Cerebellar nuclear complex (tissue), 1 donor: Measurements from ENCODE around the gene PRR5L.
"Not testable (repeated sequence)": the region's sequence is repeated elsewhere in the genome, so short reads cannot be mapped to it uniquely, and the experiment has no call there.

ENCODE experiments used
- DNase-seq, 2 experiments: peaks; one replicate each; lab custom pipeline; 2025; lab: John Stamatoyannopoulos, UW

PRR5L gene

DNA sequence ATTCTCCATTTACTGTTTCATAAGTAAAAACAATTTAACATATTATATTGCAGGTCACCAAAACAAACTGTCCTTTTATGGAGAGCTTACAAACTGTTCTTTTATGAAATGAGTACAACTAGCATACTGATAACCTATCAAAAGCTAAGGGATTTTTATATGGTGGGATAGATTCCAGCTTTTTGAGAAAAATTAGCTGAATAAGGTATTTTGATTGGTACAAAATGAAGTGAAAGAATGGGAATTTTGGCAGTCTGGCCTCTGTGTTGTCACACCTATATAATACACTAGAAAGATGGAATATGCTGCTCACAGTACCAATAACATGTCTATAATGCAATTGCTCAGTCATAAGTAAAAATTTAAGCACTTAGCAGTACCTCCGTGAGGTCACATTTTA is 202.6 kb downstream of the PRR5L start:
- no peak for DNase-seq

DNA sequence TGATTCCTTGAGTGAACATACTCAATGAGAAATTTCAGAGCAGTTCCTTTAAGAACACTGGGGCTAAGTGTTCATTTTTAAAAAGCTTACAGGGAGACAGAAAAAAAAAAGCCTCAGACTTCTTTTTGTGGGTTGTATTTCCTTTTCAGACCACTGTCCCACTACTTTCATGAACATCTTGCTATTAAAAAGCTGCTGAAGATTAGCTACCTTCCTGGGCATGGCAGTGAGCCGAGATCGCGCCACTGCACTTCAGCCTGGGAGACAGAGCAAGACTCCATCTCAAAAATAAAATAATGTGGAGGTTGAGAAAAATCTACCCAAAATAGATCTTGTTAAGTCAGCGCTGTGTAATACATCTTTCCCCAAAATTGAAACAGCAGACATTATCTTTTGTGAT is 203.2 kb downstream of the PRR5L start:
- DNase-seq: no peak

- DNase-seq: no peak
Observed at GRCh38 chr11:36500315-36500721, 204.2 kb downstream of the PRR5L start.

DNA sequence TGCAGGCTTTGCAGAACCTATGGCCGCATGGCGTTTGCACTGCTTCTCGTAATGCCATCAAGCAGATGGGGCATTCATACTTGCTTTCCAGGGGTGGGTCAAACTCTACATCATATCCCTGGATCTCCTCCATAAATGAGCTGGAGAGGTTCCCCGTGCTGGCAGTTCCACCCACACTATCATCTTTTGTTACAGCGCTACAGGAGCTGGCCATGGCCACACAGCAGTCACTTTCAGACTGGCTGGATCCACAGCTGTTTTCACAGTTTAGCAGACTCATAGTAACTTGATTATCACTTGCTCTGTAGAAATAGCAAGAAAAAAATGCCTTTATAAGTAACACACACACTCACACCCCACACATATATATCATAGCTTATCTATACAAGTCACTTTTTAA is 205.1 kb downstream of the PRR5L start:
- no peak for DNase-seq

GRCh38 chr11:36507824-36508489 is 211.9 kb downstream of the PRR5L start:
- no peak for DNase-seq

DNA sequence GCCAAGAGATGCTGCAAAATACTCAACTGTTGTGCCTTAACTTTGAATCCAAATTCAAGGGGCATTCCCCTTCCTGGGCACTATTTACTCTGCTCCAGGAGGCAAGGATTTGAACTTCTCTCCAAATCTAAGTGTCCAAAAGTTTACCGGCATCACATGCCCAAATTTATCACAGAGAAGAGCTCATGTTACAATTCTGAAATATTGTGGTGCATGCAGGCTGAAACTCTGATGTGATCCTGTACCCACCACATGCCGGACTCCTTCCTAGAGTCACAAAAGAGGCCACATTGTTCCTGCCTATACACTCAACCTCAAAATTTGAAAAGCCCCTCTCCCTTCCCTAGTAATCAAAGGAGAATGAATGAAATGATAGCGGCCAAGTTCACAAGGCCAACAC is 212.7 kb downstream of the PRR5L start:
- DNase-seq: no peak

- no peak for DNase-seq
Observed at GRCh38 chr11:36509201-36509639, 213.1 kb downstream of the PRR5L start.

GRCh38 chr11:36509694-36510593 is 213.9 kb downstream of the PRR5L start, which contains the start of gene TRAF6:
Gene TRAF6 (minus strand): TSS chr11:36510272. CDS start chr11:36501515, 8,757 bp downstream.
- DNase-seq: peak in 1 of 2 experiments; percentile 18

- DNase-seq: no peak
Observed at GRCh38 chr11:36510594-36510942, 214.5 kb downstream of the PRR5L start.

GRCh38 chr11:36511062-36511461 is 215.0 kb downstream of the PRR5L start:
- not testable (repeated sequence) for DNase-seq

- no peak for DNase-seq
Observed at GRCh38 chr11:36512016-36512415, 215.9 kb downstream of the PRR5L start.

DNA sequence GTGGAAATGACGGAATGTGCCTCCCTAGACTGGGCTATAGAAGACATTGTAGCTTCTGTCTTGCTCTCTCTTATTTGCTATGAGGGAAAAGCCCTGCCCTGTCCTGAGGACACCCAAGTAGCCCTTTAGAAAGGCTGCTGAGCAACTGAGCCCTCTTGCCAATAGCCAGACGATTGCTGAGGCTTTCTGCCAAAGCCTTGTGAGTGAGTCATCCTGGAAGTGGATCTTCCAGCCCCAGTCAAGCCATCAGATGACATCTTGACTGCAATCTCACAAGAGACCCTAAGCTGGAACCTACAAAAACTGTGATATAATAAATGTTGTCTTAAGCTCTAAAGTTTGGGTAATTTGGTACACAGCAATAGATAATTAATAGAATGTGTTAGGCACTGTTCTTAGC is 217.9 kb downstream of the PRR5L start:
- DNase-seq: no peak
